Urinary bladder (tissue), 4 donors: ENCODE results near the gene ARMC2. TPM values are rescaled to one million over a fixed set of nuclear protein-coding genes. Genes with fewer than 3 reads are reported as not detected.
A peak's percentile ranks its signal among the peaks of the same experiment; 100 is the strongest.

Source experiments
- DNase-seq: peaks from one replicate; pipeline ENCODE4 v3.0.0-alpha.2; 2015; ENCODE audit errors: extremely low spot score
- H3K27ac ChIP-seq: one replicate; pipeline ENCODE4 v1.5.1; 2013; ENCODE audit warnings: low read depth, mild to moderate bottlenecking, moderate library complexity
- H3K36me3 ChIP-seq: one replicate; pipeline ENCODE4 v1.6.1; 2013; ENCODE audit warnings: mild to moderate bottlenecking, moderate library complexity; ENCODE audit not compliant: insufficient read depth
- H3K4me1 ChIP-seq: one replicate; pipeline ENCODE4 v1.6.1; 2013; ENCODE audit warnings: mild to moderate bottlenecking, moderate library complexity; ENCODE audit not compliant: insufficient read depth
- H3K4me3 ChIP-seq: one replicate; pipeline ENCODE4 v1.5.1; 2013; ENCODE audit warnings: low read depth, low read length
- WGBS: extraction: QIAGEN DNeasy Blood & Tissue Kit; methylation state at CpG from one replicate; pipeline ENCODE4 v1.1.7; 2013; 5-methylcytosine and 5-hydroxymethylcytosine counted together
- polyA plus RNA-seq: library from polyadenylated mRNA; stranded (reverse); fragments of 200-250 nt; gene quantifications from one replicate; pipeline ENCODE4 v1.2.3, GENCODE V29; 2013
- total RNA-seq: library from RNA; depleted of rRNA; stranded (reverse); fragments of >200 nt; gene quantifications from one replicate; pipeline ENCODE4 v1.2.3, GENCODE V29; 2014
- donor health status: healthy with polysubstance abuse.
- donor health status: healthy.

The ARMC2 gene
- total and polyA plus RNA-seq, 2 donors, result 2.4 to 7.2 TPM

- no peaks in the 10 kb centered on the region for H3K36me3 ChIP-seq
- H3K4me1 ChIP-seq, result peaks cover 3% of the 10 kb centered on the region
- H3K27ac ChIP-seq, result peak overlapping the region; percentile 42
- H3K4me3 ChIP-seq, result no peak overlapping the region
- DNase-seq, result no peak
- 47% methylated on average over 7 of the region's 7 CpGs for WGBS
Observed at GRCh38 chr6:108948181-108948661, 100.0 kb downstream of the ARMC2 start.

GRCh38 chr6:108951351-108951953 lies 103.2 kb downstream of the ARMC2 start:
- Histone ChIP-seq H3K36me3 (no peaks in the 10 kb centered on the region), H3K27ac (no peak overlapping the region), H3K4me3 (no peak overlapping the region), H3K4me1 (peaks cover 1% of the 10 kb centered on the region)
- no peak for DNase-seq
- WGBS, result 75% methylated on average over 16 of the region's 16 CpGs

- Histone ChIP-seq H3K4me3 (no peak overlapping the region), H3K27ac (no peak overlapping the region), H3K36me3 (no peaks in the 10 kb centered on the region), H3K4me1 (peaks cover 1% of the 10 kb centered on the region)
- no peak for DNase-seq
- WGBS, result 39% methylated on average over 27 of the region's 27 CpGs
Observed at GRCh38 chr6:108952776-108953486, 104.7 kb downstream of the ARMC2 start.

- no peak overlapping the region for H3K4me3 ChIP-seq
- H3K27ac ChIP-seq, result no peak overlapping the region
- no peak for DNase-seq
- H3K4me1 ChIP-seq, result peaks cover 1% of the 10 kb centered on the region
- H3K36me3 ChIP-seq, result no peaks in the 10 kb centered on the region
Observed at GRCh38 chr6:108953681-108954080, 105.5 kb downstream of the ARMC2 start.

GRCh38 chr6:108955329-108955949 lies 107.2 kb downstream of the ARMC2 start:
- Histone ChIP-seq H3K4me1 (peaks cover 1% of the 10 kb centered on the region), H3K36me3 (no peaks in the 10 kb centered on the region), H3K27ac (no peak overlapping the region), H3K4me3 (no peak overlapping the region)
- 82% methylated on average over 15 of the region's 15 CpGs for WGBS
- no peak for DNase-seq

GRCh38 chr6:108957221-108957620 lies 109.0 kb downstream of the ARMC2 start:
- Histone ChIP-seq H3K4me1 (no peaks in the 10 kb centered on the region), H3K36me3 (no peaks in the 10 kb centered on the region), H3K4me3 (no peak overlapping the region), H3K27ac (no peak overlapping the region)
- DNase-seq, result no peak
- 75% methylated on average over 4 of the region's 4 CpGs for WGBS

GRCh38 chr6:108958900-108959770 lies 110.9 kb downstream of the ARMC2 start:
- 89% methylated on average over 10 of the region's 10 CpGs for WGBS
- DNase-seq, result no peak
- no peaks in the 10 kb centered on the region for H3K36me3 ChIP-seq
- H3K4me1 ChIP-seq, result no peaks in the 10 kb centered on the region
- no peak overlapping the region for H3K4me3 ChIP-seq
- no peak overlapping the region for H3K27ac ChIP-seq

- no peaks in the 10 kb centered on the region for H3K4me1 ChIP-seq
- no peak for DNase-seq
- no peaks in the 10 kb centered on the region for H3K36me3 ChIP-seq
- 88% methylated on average over 10 of the region's 10 CpGs for WGBS
- no peak overlapping the region for H3K4me3 ChIP-seq
- H3K27ac ChIP-seq, result no peak overlapping the region
Observed at GRCh38 chr6:108959972-108960582, 111.9 kb downstream of the ARMC2 start.

GRCh38 chr6:108960601-108961000 lies 112.4 kb downstream of the ARMC2 start:
- Histone ChIP-seq H3K27ac (no peak overlapping the region), H3K4me3 (no peak overlapping the region), H3K4me1 (no peaks in the 10 kb centered on the region), H3K36me3 (no peaks in the 10 kb centered on the region)
- WGBS, result 91% methylated on average over 7 of the region's 7 CpGs
- no peak for DNase-seq

- Histone ChIP-seq H3K4me3 (no peak overlapping the region), H3K4me1 (no peaks in the 10 kb centered on the region), H3K27ac (no peak overlapping the region), H3K36me3 (no peaks in the 10 kb centered on the region)
- WGBS, result 98% methylated on average over 14 of the region's 14 CpGs
- DNase-seq, result no peak
Observed at GRCh38 chr6:108961077-108961476, 112.9 kb downstream of the ARMC2 start.

GRCh38 chr6:108961985-108962384 lies 113.8 kb downstream of the ARMC2 start:
- H3K36me3 ChIP-seq, result no peaks in the 10 kb centered on the region
- no peak overlapping the region for H3K4me3 ChIP-seq
- 31% methylated on average over 6 of the region's 6 CpGs for WGBS
- H3K4me1 ChIP-seq, result no peaks in the 10 kb centered on the region
- H3K27ac ChIP-seq, result no peak overlapping the region
- DNase-seq, result no peak

GRCh38 chr6:108966251-108966650 lies 118.0 kb downstream of the ARMC2 start:
- H3K4me3 ChIP-seq, result no peak overlapping the region
- no peak overlapping the region for H3K27ac ChIP-seq
- WGBS, result 89% methylated on average over 5 of the region's 5 CpGs
- H3K4me1 ChIP-seq, result no peaks in the 10 kb centered on the region
- H3K36me3 ChIP-seq, result no peaks in the 10 kb centered on the region
- no peak for DNase-seq
